Osteoblast (primary cell): ENCODE data around the gene CEP97. TPM values are rescaled to one million over a fixed set of nuclear protein-coding genes. Genes with fewer than 3 reads are reported as not detected.
A peak's percentile ranks its signal among the peaks of the same experiment; 100 is the strongest.

Source experiments
- DNase-seq: peaks from one replicate; pipeline ENCODE4 v3.0.0; 2011; ENCODE audit warnings: low spot score, mixed read lengths; ENCODE audit not compliant: insufficient read length; ENCODE audit errors: missing footprints
- H2AFZ ChIP-seq: 2 replicates; pipeline ENCODE4 v1.6.0; 2011; ENCODE audit warnings: mild to moderate bottlenecking, low read length
- H3K27ac ChIP-seq: 2 replicates; pipeline ENCODE4 v1.5.1; 2011; ENCODE audit warnings: mild to moderate bottlenecking, low read depth, low read length, moderate library complexity
- H3K27me3 ChIP-seq: 2 replicates; pipeline ENCODE4 v1.6.0; 2012; ENCODE audit warnings: mild to moderate bottlenecking, control low read depth, inconsistent platforms, low read length, moderate library complexity; ENCODE audit not compliant: insufficient read depth
- H3K36me3 ChIP-seq: 2 replicates; pipeline ENCODE4 v1.5.1; 2011; ENCODE audit warnings: mild to moderate bottlenecking, low read length, control low read depth, moderate library complexity; ENCODE audit not compliant: insufficient read depth
- H3K4me1 ChIP-seq: 2 replicates; pipeline ENCODE4 v1.5.1; 2011; ENCODE audit warnings: mild to moderate bottlenecking, low read length, control low read depth, moderate library complexity; ENCODE audit not compliant: insufficient read depth
- H3K4me2 ChIP-seq: 2 replicates; pipeline ENCODE4 v1.6.0; 2011; ENCODE audit warnings: mild to moderate bottlenecking, low read length; ENCODE audit not compliant: insufficient read depth
- H3K4me3 ChIP-seq: fragments of 200-600 bp; sonication (generic); 3 replicates; pipeline ENCODE4 v1.5.1; 2012; ENCODE audit warnings: mild to moderate bottlenecking, low read length, inconsistent platforms; ENCODE audit not compliant: insufficient read depth
- H3K79me2 ChIP-seq: 2 replicates; pipeline ENCODE4 v1.6.0; 2012; ENCODE audit warnings: mild to moderate bottlenecking, low read length, control low read depth, inconsistent platforms; ENCODE audit not compliant: insufficient read depth
- H3K9me3 ChIP-seq: 2 replicates; pipeline ENCODE4 v1.5.1; 2011; ENCODE audit warnings: low read depth, low read length, control low read depth
- H4K20me1 ChIP-seq: 2 replicates; pipeline ENCODE4 v1.6.0; 2012; ENCODE audit warnings: mild to moderate bottlenecking, low read length, control low read depth; ENCODE audit not compliant: insufficient read depth
- total RNA-seq: library from RNA; depleted of rRNA; stranded (reverse); fragments of >200 nt; gene quantifications from 2 replicates; pipeline ENCODE4 v1.2.3, GENCODE V29; 2012
- TF ChIP-seq, protein P1 (sequence below): IDR thresholded peaks from 2 replicates; pipeline ENCODE4 v1.5.1; 2011; ENCODE audit warnings: mild to moderate bottlenecking, low read depth, low read length, moderate library complexity; ENCODE audit errors: extremely low read depth

The CEP97 gene, protein sequence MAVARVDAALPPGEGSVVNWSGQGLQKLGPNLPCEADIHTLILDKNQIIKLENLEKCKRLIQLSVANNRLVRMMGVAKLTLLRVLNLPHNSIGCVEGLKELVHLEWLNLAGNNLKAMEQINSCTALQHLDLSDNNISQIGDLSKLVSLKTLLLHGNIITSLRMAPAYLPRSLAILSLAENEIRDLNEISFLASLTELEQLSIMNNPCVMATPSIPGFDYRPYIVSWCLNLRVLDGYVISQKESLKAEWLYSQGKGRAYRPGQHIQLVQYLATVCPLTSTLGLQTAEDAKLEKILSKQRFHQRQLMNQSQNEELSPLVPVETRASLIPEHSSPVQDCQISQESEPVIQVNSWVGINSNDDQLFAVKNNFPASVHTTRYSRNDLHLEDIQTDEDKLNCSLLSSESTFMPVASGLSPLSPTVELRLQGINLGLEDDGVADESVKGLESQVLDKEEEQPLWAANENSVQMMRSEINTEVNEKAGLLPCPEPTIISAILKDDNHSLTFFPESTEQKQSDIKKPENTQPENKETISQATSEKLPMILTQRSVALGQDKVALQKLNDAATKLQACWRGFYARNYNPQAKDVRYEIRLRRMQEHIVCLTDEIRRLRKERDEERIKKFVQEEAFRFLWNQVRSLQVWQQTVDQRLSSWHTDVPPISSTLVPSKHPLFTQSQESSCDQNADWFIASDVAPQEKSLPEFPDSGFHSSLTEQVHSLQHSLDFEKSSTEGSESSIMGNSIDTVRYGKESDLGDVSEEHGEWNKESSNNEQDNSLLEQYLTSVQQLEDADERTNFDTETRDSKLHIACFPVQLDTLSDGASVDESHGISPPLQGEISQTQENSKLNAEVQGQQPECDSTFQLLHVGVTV
- 10.6 and 10.9 TPM in 2 replicates for total RNA-seq

DNA sequence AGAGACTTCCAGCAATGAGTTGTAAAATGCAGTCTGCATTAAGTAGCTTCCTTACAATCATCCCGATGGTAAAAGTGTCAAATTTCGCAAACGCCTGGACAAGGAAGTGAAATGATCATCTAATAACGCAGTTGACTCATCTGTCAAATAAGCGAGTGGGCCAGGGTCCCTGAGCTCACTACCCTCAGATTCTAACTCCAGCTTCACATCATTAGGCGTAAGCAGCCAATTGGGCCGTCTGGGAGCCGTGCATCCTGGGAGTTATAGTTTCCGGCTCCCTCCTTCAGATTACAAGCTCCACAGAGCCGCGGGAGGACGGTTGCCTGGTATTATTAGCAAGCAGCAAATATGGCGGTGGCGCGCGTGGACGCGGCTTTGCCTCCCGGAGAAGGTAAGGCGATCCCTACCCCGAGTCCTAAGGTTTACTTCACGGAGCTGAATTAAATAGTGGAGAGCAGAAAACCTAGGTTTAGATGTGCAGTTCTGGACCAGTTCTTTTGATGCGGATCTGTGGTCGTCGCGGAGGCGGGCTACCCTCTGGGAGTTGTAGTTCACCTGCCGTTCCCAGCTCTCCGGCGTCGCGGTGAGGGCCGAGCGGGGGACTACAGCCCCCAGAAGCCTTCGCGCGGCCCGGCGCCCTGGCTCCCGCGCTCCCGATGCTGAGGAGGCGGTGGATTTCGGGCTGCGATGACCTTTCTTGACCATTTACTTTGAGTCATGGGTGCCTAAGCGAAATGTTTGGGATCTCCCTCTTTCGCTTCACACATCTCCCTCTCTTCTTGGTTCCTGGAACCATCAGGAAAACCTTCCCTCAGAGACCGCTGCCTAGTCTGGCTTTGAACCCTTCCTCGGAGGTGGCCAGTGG lies at the start of gene CEP97:
TSS of gene CEP97 (plus strand) at position 286 of the 865 bp plus-strand sequence. CDS start at position 349, 63 bp downstream.
- no peaks in the 10 kb centered on the region for H3K9me3 ChIP-seq
- TF ChIP-seq, protein P1, sequence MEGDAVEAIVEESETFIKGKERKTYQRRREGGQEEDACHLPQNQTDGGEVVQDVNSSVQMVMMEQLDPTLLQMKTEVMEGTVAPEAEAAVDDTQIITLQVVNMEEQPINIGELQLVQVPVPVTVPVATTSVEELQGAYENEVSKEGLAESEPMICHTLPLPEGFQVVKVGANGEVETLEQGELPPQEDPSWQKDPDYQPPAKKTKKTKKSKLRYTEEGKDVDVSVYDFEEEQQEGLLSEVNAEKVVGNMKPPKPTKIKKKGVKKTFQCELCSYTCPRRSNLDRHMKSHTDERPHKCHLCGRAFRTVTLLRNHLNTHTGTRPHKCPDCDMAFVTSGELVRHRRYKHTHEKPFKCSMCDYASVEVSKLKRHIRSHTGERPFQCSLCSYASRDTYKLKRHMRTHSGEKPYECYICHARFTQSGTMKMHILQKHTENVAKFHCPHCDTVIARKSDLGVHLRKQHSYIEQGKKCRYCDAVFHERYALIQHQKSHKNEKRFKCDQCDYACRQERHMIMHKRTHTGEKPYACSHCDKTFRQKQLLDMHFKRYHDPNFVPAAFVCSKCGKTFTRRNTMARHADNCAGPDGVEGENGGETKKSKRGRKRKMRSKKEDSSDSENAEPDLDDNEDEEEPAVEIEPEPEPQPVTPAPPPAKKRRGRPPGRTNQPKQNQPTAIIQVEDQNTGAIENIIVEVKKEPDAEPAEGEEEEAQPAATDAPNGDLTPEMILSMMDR, result no peak
- H3K4me3 ChIP-seq, result peak within 1 kb of the TSS; percentile 92
- no peaks in the 10 kb centered on the region for H4K20me1 ChIP-seq
- peaks cover 13% of the 10 kb centered on the region for H3K36me3 ChIP-seq
- DNase-seq, result peak; percentile 89
- peak within 1 kb of the TSS; percentile 98 for H2AFZ ChIP-seq
- no peaks in the 10 kb centered on the region for H3K27me3 ChIP-seq
- H3K4me2 ChIP-seq, result peak within 1 kb of the TSS; percentile 93
- peaks cover 11% of the 10 kb centered on the region for H3K4me1 ChIP-seq
- H3K27ac ChIP-seq, result peak within 1 kb of the TSS; percentile 81
- peaks cover 20% of the 10 kb centered on the region for H3K79me2 ChIP-seq

DNA sequence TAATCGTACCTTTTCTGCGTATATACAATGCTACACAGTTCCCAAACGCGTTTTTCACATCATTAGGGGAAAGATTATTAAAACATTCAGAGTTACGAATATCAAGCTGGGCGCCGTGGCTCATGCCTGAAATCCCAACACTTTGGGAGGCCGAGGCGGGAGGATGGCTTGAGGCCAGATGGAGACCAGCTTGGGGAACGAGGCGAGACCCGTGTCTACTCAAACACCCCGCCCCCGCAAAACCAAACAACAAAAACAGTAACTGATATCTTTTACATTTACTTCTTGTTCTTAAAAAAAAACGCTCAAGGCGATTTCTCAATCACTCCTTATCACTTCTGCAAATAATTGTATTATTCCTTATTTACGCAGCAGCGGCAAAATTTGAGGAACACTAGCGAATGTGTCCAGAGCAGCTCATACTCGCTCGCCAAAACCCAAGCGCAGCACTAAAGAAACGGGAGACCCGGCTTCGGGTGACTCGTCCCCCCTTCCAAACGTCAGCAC lies 48.7 kb upstream of the CEP97 start:
- TF ChIP-seq, protein P1, result no peak
- H4K20me1 ChIP-seq, result peaks cover 17% of the 10 kb centered on the region
- H3K27me3 ChIP-seq, result no peaks in the 10 kb centered on the region
- peaks cover 52% of the 10 kb centered on the region for H3K79me2 ChIP-seq
- H2AFZ ChIP-seq, result peak overlapping the region; percentile 67
- H3K4me3 ChIP-seq, result peak overlapping the region; percentile 96
- peak overlapping the region; percentile 92 for H3K27ac ChIP-seq
- peak; percentile 45 for DNase-seq
- peaks cover 22% of the 10 kb centered on the region for H3K36me3 ChIP-seq
- no peaks in the 10 kb centered on the region for H3K9me3 ChIP-seq
- peaks cover 21% of the 10 kb centered on the region for H3K4me1 ChIP-seq
- peak overlapping the region; percentile 89 for H3K4me2 ChIP-seq

DNA sequence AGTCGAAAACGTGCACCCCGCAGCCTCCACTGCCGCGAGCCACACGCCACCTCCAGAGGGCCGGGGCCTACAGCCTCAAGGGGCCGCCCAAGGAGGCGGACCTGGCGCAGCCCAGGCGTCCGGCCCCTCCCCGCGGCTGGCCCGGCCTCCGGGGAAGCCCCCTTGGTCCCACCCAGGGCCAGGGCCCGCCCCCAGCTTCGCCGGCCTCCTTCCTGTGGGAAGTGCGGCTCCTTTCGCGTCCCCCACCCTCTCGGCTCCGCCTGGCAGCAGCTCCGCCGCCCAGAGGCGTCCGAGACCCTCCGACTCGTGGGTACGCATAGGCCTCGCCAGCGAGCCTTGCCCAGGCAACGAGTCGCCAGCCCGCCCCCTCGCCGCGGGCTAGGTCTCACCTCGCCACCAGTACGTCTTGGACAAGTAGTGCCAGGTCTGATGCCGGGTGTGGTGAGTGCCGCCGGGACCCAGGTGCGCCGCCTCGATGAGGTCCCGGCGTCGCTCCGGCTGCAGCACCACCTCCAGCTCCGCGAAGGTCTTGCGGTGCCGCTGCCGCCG lies 48.1 kb upstream of the CEP97 start:
- Histone ChIP-seq H4K20me1 (peaks cover 20% of the 10 kb centered on the region), H3K27ac (peak overlapping the region; percentile 92)

More for the DNA sequence above, 48.1 kb upstream of the CEP97 start:
- H3K4me1 ChIP-seq, result peaks cover 21% of the 10 kb centered on the region
- no peaks in the 10 kb centered on the region for H3K27me3 ChIP-seq
- no peaks in the 10 kb centered on the region for H3K9me3 ChIP-seq
- H3K36me3 ChIP-seq, result peaks cover 22% of the 10 kb centered on the region
- peaks cover 48% of the 10 kb centered on the region for H3K79me2 ChIP-seq
- TF ChIP-seq, protein P1, result no peak
- H2AFZ ChIP-seq, result peak overlapping the region; percentile 92
- DNase-seq, result peak; percentile 97
- peak overlapping the region; percentile 96 for H3K4me3 ChIP-seq
- peak overlapping the region; percentile 89 for H3K4me2 ChIP-seq
